ENCODE measurements around the gene SGMS1.

The SGMS1 gene

DNA sequence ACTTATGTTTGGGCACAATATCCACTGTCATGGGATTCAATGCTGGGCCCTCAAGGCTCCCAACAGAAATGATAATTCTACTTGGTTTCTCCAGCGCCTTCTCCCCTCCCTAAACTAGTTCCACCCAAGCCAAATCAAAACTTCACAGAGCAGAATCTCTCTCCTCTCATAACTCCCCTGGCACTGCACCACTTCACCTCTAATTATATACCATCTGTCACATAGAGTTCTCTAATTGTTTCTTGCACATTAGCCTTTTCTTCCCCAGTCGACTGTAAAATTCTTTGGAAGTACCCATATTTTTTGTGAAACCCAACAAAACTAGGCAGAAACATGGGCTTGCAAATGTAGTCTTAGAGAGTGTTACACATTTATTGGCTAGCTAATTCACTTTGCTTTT is 8.1 kb downstream of the SGMS1 start:
- TF ChIP-seq, protein P1, sequence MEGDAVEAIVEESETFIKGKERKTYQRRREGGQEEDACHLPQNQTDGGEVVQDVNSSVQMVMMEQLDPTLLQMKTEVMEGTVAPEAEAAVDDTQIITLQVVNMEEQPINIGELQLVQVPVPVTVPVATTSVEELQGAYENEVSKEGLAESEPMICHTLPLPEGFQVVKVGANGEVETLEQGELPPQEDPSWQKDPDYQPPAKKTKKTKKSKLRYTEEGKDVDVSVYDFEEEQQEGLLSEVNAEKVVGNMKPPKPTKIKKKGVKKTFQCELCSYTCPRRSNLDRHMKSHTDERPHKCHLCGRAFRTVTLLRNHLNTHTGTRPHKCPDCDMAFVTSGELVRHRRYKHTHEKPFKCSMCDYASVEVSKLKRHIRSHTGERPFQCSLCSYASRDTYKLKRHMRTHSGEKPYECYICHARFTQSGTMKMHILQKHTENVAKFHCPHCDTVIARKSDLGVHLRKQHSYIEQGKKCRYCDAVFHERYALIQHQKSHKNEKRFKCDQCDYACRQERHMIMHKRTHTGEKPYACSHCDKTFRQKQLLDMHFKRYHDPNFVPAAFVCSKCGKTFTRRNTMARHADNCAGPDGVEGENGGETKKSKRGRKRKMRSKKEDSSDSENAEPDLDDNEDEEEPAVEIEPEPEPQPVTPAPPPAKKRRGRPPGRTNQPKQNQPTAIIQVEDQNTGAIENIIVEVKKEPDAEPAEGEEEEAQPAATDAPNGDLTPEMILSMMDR (IDR thresholded peaks at IDR 0.05), result no peak
- H3K27ac ChIP-seq, result no peak overlapping the region
- H3K4me1 ChIP-seq, result peaks cover 0 to 20% (median 6%) of the 10 kb centered on the region in 4 donors
- H3K36me3 ChIP-seq, result no peaks in the 10 kb centered on the region
- DNase-seq, result no peak
- intact Hi-C loops (cut with DNase I; ENCODE audit: low total_unique reads), result no loop called here
- no peaks in the 10 kb centered on the region for H3K27me3 ChIP-seq
- H3K4me3 ChIP-seq, result no peak overlapping the region
- H3K9me3 ChIP-seq, result no peaks in the 10 kb centered on the region

DNA sequence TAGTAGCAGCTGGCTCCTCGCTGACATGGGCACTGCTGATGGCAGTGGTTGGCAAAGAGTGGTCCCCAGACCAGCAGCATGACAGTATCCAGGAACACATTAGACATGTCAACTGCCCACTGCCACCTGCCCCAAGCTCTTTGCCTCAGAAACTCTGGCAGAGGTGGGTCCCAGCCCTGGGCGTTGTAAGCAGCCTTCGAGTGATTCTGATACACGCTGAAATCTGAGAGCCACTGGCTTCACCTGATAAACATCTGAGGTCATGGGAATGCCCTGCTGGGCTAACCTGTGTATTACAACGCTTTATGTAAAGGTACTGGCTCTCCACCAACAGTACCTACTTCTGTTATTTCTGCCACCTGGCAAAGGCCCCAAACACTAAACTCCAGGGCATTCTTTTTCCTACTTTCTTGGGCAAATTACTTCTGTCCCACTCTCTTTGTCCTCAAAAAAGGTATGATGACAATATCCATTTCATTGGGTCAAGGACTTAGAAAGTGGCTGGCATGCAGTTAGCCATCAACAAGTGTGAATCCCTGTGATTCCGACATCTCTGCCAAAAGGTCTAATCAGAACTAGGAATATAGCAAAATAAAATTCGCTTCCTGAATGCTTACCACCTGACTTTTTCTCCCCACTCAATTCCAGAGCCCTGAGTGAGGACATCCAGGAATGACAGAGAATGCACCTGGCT is 9.2 kb downstream of the SGMS1 start:
- intact Hi-C loops (cut with DNase I; ENCODE audit: low total_unique reads), result loop anchor here (5.0 kb wide), 1 partner anchor 47 kb away; no protein-coding TSS in a partner anchor
- Histone ChIP-seq H3K27ac (no peak overlapping the region), H3K27me3 (no peaks in the 10 kb centered on the region), H3K4me1 (peaks cover 0 to 24% (median 5%) of the 10 kb centered on the region in 4 donors), H3K4me3 (no peak overlapping the region), H3K36me3 (no peaks in the 10 kb centered on the region), H3K9me3 (no peaks in the 10 kb centered on the region)
- no peak for DNase-seq
- TF ChIP-seq, protein P1 (IDR thresholded peaks at IDR 0.05), result no peak

DNA sequence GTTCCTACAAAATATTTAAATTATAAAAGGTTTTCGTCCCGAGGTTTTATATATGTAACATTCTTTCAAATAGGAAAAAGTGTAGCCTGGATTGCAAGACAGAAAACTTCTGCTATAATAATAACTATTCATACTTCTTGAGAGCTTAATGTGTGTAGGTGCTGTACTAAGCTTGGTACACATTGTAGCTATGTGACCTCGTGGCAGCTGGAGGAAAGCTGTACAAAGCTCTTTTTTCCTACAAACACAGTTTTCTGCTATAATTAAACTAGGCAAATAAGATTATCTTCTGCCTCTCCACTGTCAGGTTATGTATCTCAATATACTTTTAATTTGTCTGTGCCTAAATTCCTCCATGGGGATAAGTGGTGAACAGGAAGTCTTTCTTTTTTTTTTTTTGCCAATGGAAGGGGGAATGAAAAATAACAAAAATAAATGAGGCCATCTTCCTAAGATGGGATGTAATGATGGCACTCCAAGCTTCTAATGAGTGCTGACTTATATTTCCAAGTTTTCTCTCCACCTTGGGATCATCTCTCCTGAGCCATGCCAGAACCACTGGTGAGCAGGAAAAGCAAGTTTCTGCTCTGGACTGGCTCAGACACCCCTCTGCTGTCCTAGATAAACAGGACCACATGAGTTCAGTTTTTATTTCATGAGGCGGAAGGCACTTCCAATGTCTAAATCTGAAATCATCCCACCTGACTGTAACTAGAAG is 9.9 kb downstream of the SGMS1 start:
- Histone ChIP-seq H3K4me1 (peaks cover 0 to 21% (median 4%) of the 10 kb centered on the region in 4 donors), H3K27ac (no peak overlapping the region), H3K27me3 (no peaks in the 10 kb centered on the region), H3K36me3 (no peaks in the 10 kb centered on the region), H3K9me3 (no peaks in the 10 kb centered on the region), H3K4me3 (no peak overlapping the region)
- no peak for DNase-seq
- intact Hi-C loops (cut with DNase I; ENCODE audit: low total_unique reads), result loop anchor here (5.0 kb wide), 1 partner anchor 47 kb away; no protein-coding TSS in a partner anchor
- TF ChIP-seq, protein P1 (IDR thresholded peaks at IDR 0.05), result no peak

DNA sequence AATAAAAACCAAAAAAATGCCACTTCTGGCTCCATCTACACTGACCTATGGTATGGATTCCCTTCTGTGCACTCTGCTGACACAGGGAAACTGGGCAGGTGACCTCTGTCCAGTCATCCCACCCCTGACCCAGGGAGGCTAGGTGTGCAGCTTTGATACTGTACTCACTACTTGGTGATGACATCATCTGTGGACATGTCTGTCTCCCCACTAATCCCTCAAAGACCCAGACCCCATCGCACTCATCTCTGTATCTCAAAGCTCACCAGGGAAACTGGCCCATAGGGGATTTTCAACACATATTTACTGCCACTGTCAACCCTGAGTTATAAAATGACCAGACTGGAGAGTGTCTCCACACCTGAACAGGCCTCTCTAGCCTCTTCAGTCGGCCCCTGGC is 10.6 kb downstream of the SGMS1 start:
- no peak overlapping the region for H3K27ac ChIP-seq
- intact Hi-C loops (cut with DNase I; ENCODE audit: low total_unique reads), result loop anchor here (5.0 kb wide), 1 partner anchor 46 kb away; no protein-coding TSS in a partner anchor

DNA sequence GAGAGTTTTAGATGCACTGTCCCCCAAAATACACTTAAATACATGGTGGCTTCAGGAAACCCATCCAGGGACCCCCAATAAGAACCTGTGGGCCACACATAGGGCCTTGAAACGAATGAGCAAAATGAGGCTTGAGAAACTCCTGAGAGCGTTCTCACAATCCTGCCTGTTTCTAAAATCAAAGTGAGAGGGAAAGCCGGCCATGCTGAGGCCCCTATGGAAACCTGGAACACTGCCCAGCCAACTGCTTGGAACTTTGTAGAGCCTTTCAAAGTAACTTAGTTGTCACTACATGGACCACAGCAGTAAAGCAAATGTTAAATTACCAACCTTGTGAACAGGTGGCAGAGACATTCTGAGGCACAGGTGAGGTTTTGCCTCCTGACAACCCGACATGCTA is 13.4 kb downstream of the SGMS1 start:
- no peaks in the 10 kb centered on the region for H3K9me3 ChIP-seq
- DNase-seq, result no peak
- no peak overlapping the region for H3K27ac ChIP-seq
- no peaks in the 10 kb centered on the region for H3K27me3 ChIP-seq
- H3K4me1 ChIP-seq, result peaks cover 0 to 45% (median 12%) of the 10 kb centered on the region in 4 donors
- intact Hi-C loops (cut with DNase I; ENCODE audit: low total_unique reads), result loop anchor here (5.0 kb wide), 1 partner anchor 43 kb away; no protein-coding TSS in a partner anchor
- H3K4me3 ChIP-seq, result no peak overlapping the region
- TF ChIP-seq, protein P1 (IDR thresholded peaks at IDR 0.05), result no peak
- H3K36me3 ChIP-seq, result no peaks in the 10 kb centered on the region

More for the DNA sequence above, 10.6 kb downstream of the SGMS1 start:
- H3K27me3 ChIP-seq, result no peaks in the 10 kb centered on the region
- no peaks in the 10 kb centered on the region for H3K36me3 ChIP-seq
- H3K9me3 ChIP-seq, result no peaks in the 10 kb centered on the region
- TF ChIP-seq, protein P1 (IDR thresholded peaks at IDR 0.05), result no peak
- H3K4me3 ChIP-seq, result no peak overlapping the region
- peaks cover 0 to 23% (median 4%) of the 10 kb centered on the region in 4 donors for H3K4me1 ChIP-seq
- DNase-seq, result no peak
